Fibroblast of lung (primary cell): Measurements from ENCODE around the gene SF1.

Experiments used
- CTCF ChIP-seq, 2 donors: IDR thresholded peaks in 1 of 2; conservative IDR thresholded peaks in 1 of 2; 1 replicate in 1 of 2; 2 replicates in 1 of 2; pipeline ENCODE4 v1.5.1; 2011 to 2012; ENCODE audit warnings: low read length in 2 of 2, control low read depth in 1 of 2, inconsistent platforms in 1 of 2, low read depth in 1 of 2, mild to moderate bottlenecking in 1 of 2
- EZH2 ChIP-seq: IDR thresholded peaks from 2 replicates; pipeline ENCODE4 v1.5.1; 2012; ENCODE audit warnings: low read length, control low read depth, mild to moderate bottlenecking; ENCODE audit errors: missing control alignments

GRCh38 chr11:64774144-64774543, 4.2 kb downstream of the SF1 start:
- TF ChIP-seq CTCF (conservative IDR thresholded peaks at IDR 0.05 in 1 of 2, IDR thresholded peaks at IDR 0.05 in 1 of 2; ENCODE audit: low read depth in 1 of 2, low read length in 2 of 2), result no peak
- TF ChIP-seq EZH2, result no peak
